SK-N-SH (cell line): ENCODE measurements around the gene KCNN1. TPM values are rescaled to one million over a fixed set of nuclear protein-coding genes. Genes with fewer than 3 reads are reported as not detected.
A peak's percentile ranks its signal among the peaks of the same experiment; 100 is the strongest.

Experiments used
- CTCF ChIA-PET: fragments of 300-600, 350-600 bp; formaldehyde crosslinking; extraction: SDS; loops from one replicate; lab custom pipeline; 2021; lab: Yijun Ruan, JAX
- POLR2A ChIA-PET: fragments of 350-600 bp; sonication (Branson Sonifier 250); formaldehyde crosslinking; extraction: SDS; loops from one replicate; lab custom pipeline; 2020; ENCODE audit warnings: antibody characterized with exemption, inconsistent platforms; lab: Yijun Ruan, JAX
- DNase-seq: peaks from one replicate; pipeline ENCODE4 v3.0.0; 2012
- H2AFZ ChIP-seq: fragments of 200-600 bp; sonication (generic); 2 replicates; pipeline ENCODE4 v1.8.1; 2016; ENCODE audit warnings: antibody characterized with exemption, mild to moderate bottlenecking, low read depth
- H3F3A ChIP-seq: fragments of 200-600 bp; sonication (generic); replicated peaks from 2 replicates; pipeline ENCODE3; 2016; ENCODE audit warnings: antibody characterized with exemption, mild to moderate bottlenecking; ENCODE audit not compliant: insufficient read depth
- H3K27ac ChIP-seq, 2 experiments: fragments of 200-500 bp in 1 of 2; fragments of 200-600 bp in 1 of 2; sonication (Bioruptor generic) in 1 of 2; sonication (generic), shearing (Covaris generic) in 1 of 2; 2 replicates each; pipeline versions ENCODE4 v1.5.1 to v1.6.1; 2014 to 2016; ENCODE audit warnings: low read depth in 2 of 2, inconsistent platforms in 1 of 2, low read length in 1 of 2, mild to moderate bottlenecking in 1 of 2, mixed read lengths in 1 of 2
- H3K27me3 ChIP-seq: fragments of 200-600 bp; sonication (generic), shearing (Covaris generic); 2 replicates; pipeline ENCODE4 v1.6.1; 2016; ENCODE audit warnings: mixed run types; ENCODE audit not compliant: insufficient read depth
- H3K36me3 ChIP-seq, 2 experiments: fragments of 200-500 bp in 1 of 2; fragments of 200-600 bp in 1 of 2; sonication (Bioruptor generic) in 1 of 2; sonication (generic) in 1 of 2; replicated peaks in 1 of 2; 2 replicates each; pipeline versions ENCODE3 to v1.5.1; 2014 to 2016; ENCODE audit warnings: low read length in 1 of 2, mild to moderate bottlenecking in 1 of 2; ENCODE audit not compliant: insufficient read depth in 2 of 2, control insufficient read depth in 1 of 2
- H3K4me1 ChIP-seq, 2 experiments: fragments of 200-500 bp in 1 of 2; fragments of 200-600 bp in 1 of 2; sonication (Bioruptor generic) in 1 of 2; sonication (generic), shearing (Covaris generic) in 1 of 2; 2 replicates each; pipeline versions ENCODE4 v1.5.1 to v1.6.1; 2014 to 2016; ENCODE audit warnings: low read depth in 1 of 2, low read length in 1 of 2, mixed run types in 1 of 2; ENCODE audit not compliant: insufficient read depth in 2 of 2, control insufficient read depth in 1 of 2
- H3K4me2 ChIP-seq: fragments of 200-600 bp; sonication (generic), shearing (Covaris generic); 2 replicates; pipeline ENCODE4 v1.6.1; 2017; ENCODE audit warnings: mixed run types
- H3K4me3 ChIP-seq, 2 experiments: fragments of 200-500 bp in 1 of 2; fragments of 200-600 bp in 1 of 2; sonication (Bioruptor generic) in 1 of 2; sonication (generic), shearing (Covaris generic) in 1 of 2; 2 replicates each; pipeline versions ENCODE4 v1.5.1 to v1.8.1; 2014 to 2016; ENCODE audit warnings: low read depth in 2 of 2, inconsistent platforms in 1 of 2, low read length in 1 of 2, mild to moderate bottlenecking in 1 of 2, mixed read lengths in 1 of 2, moderate library complexity in 1 of 2
- H3K79me2 ChIP-seq: fragments of 200-600 bp; sonication (generic); 2 replicates; pipeline ENCODE4 v1.8.1; 2017; ENCODE audit warnings: mild to moderate bottlenecking; ENCODE audit not compliant: insufficient read depth
- H3K9ac ChIP-seq: fragments of 200-600 bp; sonication (generic); 2 replicates; pipeline ENCODE4 v1.6.1; 2017; ENCODE audit warnings: mixed run types
- H3K9me2 ChIP-seq: fragments of 200-600 bp; sonication (generic); 2 replicates; pipeline ENCODE4 v1.6.1; 2017; ENCODE audit warnings: mixed run types
- H3K9me3 ChIP-seq: fragments of 200-600 bp; sonication (generic); 2 replicates; pipeline ENCODE4 v1.6.1; 2017; ENCODE audit warnings: mixed run types, mild to moderate bottlenecking, moderate library complexity
- H4K20me1 ChIP-seq: fragments of 200-600 bp; sonication (generic); 2 replicates; pipeline ENCODE4 v1.6.1; 2017; ENCODE audit warnings: mild to moderate bottlenecking, mixed run types; ENCODE audit not compliant: insufficient read depth
- ELF1 ChIP-seq: IDR thresholded peaks from 2 replicates; pipeline ENCODE4 v1.4.0; 2012
- EP300 ChIP-seq, 2 experiments: IDR thresholded peaks; 2 replicates each; pipeline versions ENCODE4 v1.4.0 to v1.6.1; 2012; ENCODE audit warnings: borderline replicate concordance in 1 of 2, low read depth in 1 of 2, low read length in 1 of 2
- FOXJ3 ChIP-seq: sonication (generic); formaldehyde crosslinking; IDR thresholded peaks from 2 replicates; pipeline ENCODE4 v1.5.1; 2020; ENCODE audit warnings: mild to moderate bottlenecking, missing genetic modification reagents
- FOXM1 ChIP-seq: IDR thresholded peaks from 2 replicates; pipeline ENCODE4 v1.4.0; 2012; ENCODE audit warnings: low read depth, mild to moderate bottlenecking
- GABPA ChIP-seq: IDR thresholded peaks from 2 replicates; pipeline ENCODE4 v1.4.0; 2012; ENCODE audit warnings: low read depth, mild to moderate bottlenecking
- GATA2 ChIP-seq: sonication (generic); formaldehyde crosslinking; IDR thresholded peaks from 2 replicates; pipeline ENCODE4 v1.5.0; 2020; ENCODE audit warnings: mild to moderate bottlenecking, missing genetic modification reagents
- JUND ChIP-seq: IDR thresholded peaks from 2 replicates; pipeline ENCODE4 v1.4.0; 2012
- MEF2A ChIP-seq: IDR thresholded peaks from 2 replicates; pipeline ENCODE4 v1.4.0; 2012; ENCODE audit warnings: low read depth, borderline replicate concordance
- NRF1 ChIP-seq: IDR thresholded peaks from 2 replicates; pipeline ENCODE4 v1.6.1; 2012; ENCODE audit warnings: low read depth, mild to moderate bottlenecking, low read length
- POLR2AphosphoS5 ChIP-seq: IDR thresholded peaks from 2 replicates; pipeline ENCODE4 v1.6.1; 2012; ENCODE audit warnings: low read depth, low read length
- RCOR1 ChIP-seq: fragments of 150-350 bp; IDR thresholded peaks from 2 replicates; pipeline ENCODE4 v1.6.1; 2017; ENCODE audit warnings: antibody characterized with exemption, low read length
- RFX5 ChIP-seq: IDR thresholded peaks from 2 replicates; pipeline ENCODE4 v1.6.1; 2012; ENCODE audit warnings: mild to moderate bottlenecking, improper control_type of control experiment, low read length
- SIN3A ChIP-seq: IDR thresholded peaks from 2 replicates; pipeline ENCODE4 v1.6.1; 2012; ENCODE audit warnings: low read depth, mild to moderate bottlenecking, low read length, moderate library complexity, borderline replicate concordance
- SMC3 ChIP-seq: IDR thresholded peaks from 2 replicates; pipeline ENCODE4 v1.6.1; 2012; ENCODE audit warnings: low read depth, low read length, improper control_type of control experiment
- TCF12 ChIP-seq: IDR thresholded peaks from 2 replicates; pipeline ENCODE4 v1.4.0; 2012
- YY1 ChIP-seq: IDR thresholded peaks from 2 replicates; pipeline ENCODE4 v1.4.0; 2012; ENCODE audit warnings: low read depth, mild to moderate bottlenecking
- WGBS: methylation state at CpG from one replicate; pipeline ENCODE4 v1.1.6; 2017; ENCODE audit warnings: low lambda C conversion rate; 5-methylcytosine and 5-hydroxymethylcytosine counted together
- polyA plus RNA-seq, 3 experiments: library from polyadenylated mRNA; depleted of rRNA; stranded (reverse); fragments of >200 nt; gene quantifications; 2 replicates each; pipeline ENCODE4 v1.2.3, GENCODE V29; 2012
- TF ChIP-seq, protein P1 (sequence below): fragments of 150-350 bp; IDR thresholded peaks from 2 replicates; pipeline ENCODE4 v1.6.1; 2016; ENCODE audit warnings: mild to moderate bottlenecking, low read depth, low read length
- TF ChIP-seq, protein P2 (sequence below): IDR thresholded peaks from 2 replicates; pipeline ENCODE4 v1.6.1; 2012; ENCODE audit warnings: mild to moderate bottlenecking, low read depth, low read length, moderate library complexity
- TF ChIP-seq, protein P3 (sequence below): IDR thresholded peaks from 2 replicates; pipeline ENCODE4 v1.4.0; 2012; ENCODE audit warnings: low read depth
- TF ChIP-seq, protein P4 (sequence below): fragments of 150-350 bp; IDR thresholded peaks from 2 replicates; pipeline ENCODE4 v1.6.1; 2017; ENCODE audit warnings: antibody characterized with exemption, low read length, low read depth, borderline replicate concordance

The KCNN1 gene
- polyA plus RNA-seq, 1 of the 3 experiments (the other 2 are of a cell fraction): 3.6 TPM

- Histone ChIP-seq H3K9me3 (no peaks in the 10 kb centered on the region), H3K36me3 (peaks cover 5 to 15% of the 10 kb centered on the region in 2 experiments), H3K4me2 (peak overlapping the region; percentile 99; the same call in 1 of the 2 replicates), H3K4me3 (no peak overlapping the region), H3F3A (peaks cover 7% of the 10 kb centered on the region), H2AFZ (no peak overlapping the region), H3K9ac (no peak overlapping the region), H3K27me3 (no peaks in the 10 kb centered on the region), H3K4me1 (peaks cover 6 to 13% of the 10 kb centered on the region in 2 experiments; a peak in 2 of 4 replicates), H3K79me2 (no peaks in the 10 kb centered on the region), H3K27ac (no peak overlapping the region), H3K9me2 (no peaks in the 10 kb centered on the region), H4K20me1 (no peaks in the 10 kb centered on the region)
- POLR2A ChIA-PET: interaction anchor here (0.9 kb wide), 1 partner anchor 149 kb away, joined by 3 read pairs; the partner anchor contains the start of gene RPL18A
- WGBS: 98% methylated on average over 8 of the region's 11 CpGs
- DNase-seq: no peak
- TF ChIP-seq RFX5: no peak
- TF ChIP-seq, protein P1, sequence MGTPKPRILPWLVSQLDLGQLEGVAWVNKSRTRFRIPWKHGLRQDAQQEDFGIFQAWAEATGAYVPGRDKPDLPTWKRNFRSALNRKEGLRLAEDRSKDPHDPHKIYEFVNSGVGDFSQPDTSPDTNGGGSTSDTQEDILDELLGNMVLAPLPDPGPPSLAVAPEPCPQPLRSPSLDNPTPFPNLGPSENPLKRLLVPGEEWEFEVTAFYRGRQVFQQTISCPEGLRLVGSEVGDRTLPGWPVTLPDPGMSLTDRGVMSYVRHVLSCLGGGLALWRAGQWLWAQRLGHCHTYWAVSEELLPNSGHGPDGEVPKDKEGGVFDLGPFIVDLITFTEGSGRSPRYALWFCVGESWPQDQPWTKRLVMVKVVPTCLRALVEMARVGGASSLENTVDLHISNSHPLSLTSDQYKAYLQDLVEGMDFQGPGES: no peak
- TF ChIP-seq MEF2A: no peak
- no peak for TF ChIP-seq SIN3A
- no peak for TF ChIP-seq RCOR1
- TF ChIP-seq, protein P2, sequence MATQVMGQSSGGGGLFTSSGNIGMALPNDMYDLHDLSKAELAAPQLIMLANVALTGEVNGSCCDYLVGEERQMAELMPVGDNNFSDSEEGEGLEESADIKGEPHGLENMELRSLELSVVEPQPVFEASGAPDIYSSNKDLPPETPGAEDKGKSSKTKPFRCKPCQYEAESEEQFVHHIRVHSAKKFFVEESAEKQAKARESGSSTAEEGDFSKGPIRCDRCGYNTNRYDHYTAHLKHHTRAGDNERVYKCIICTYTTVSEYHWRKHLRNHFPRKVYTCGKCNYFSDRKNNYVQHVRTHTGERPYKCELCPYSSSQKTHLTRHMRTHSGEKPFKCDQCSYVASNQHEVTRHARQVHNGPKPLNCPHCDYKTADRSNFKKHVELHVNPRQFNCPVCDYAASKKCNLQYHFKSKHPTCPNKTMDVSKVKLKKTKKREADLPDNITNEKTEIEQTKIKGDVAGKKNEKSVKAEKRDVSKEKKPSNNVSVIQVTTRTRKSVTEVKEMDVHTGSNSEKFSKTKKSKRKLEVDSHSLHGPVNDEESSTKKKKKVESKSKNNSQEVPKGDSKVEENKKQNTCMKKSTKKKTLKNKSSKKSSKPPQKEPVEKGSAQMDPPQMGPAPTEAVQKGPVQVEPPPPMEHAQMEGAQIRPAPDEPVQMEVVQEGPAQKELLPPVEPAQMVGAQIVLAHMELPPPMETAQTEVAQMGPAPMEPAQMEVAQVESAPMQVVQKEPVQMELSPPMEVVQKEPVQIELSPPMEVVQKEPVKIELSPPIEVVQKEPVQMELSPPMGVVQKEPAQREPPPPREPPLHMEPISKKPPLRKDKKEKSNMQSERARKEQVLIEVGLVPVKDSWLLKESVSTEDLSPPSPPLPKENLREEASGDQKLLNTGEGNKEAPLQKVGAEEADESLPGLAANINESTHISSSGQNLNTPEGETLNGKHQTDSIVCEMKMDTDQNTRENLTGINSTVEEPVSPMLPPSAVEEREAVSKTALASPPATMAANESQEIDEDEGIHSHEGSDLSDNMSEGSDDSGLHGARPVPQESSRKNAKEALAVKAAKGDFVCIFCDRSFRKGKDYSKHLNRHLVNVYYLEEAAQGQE: no peak
- no peak for TF ChIP-seq TCF12
- no peak for TF ChIP-seq GATA2 (CRISPR knock-in tag)
- TF ChIP-seq NRF1: no peak
- TF ChIP-seq EP300 (IDR thresholded peaks at IDR 0.05; ENCODE audit: borderline replicate concordance in 1 of 2, low read depth in 1 of 2, low read length in 1 of 2): no peak
- TF ChIP-seq ELF1: no peak
- no peak for TF ChIP-seq POLR2AphosphoS5
- no peak for TF ChIP-seq GABPA
- TF ChIP-seq FOXJ3 (CRISPR knock-in tag): no peak
- TF ChIP-seq YY1: no peak
- no peak for TF ChIP-seq JUND
- TF ChIP-seq, protein P3, sequence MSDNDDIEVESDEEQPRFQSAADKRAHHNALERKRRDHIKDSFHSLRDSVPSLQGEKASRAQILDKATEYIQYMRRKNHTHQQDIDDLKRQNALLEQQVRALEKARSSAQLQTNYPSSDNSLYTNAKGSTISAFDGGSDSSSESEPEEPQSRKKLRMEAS: no peak
- no peak for TF ChIP-seq SMC3
- TF ChIP-seq, protein P4, sequence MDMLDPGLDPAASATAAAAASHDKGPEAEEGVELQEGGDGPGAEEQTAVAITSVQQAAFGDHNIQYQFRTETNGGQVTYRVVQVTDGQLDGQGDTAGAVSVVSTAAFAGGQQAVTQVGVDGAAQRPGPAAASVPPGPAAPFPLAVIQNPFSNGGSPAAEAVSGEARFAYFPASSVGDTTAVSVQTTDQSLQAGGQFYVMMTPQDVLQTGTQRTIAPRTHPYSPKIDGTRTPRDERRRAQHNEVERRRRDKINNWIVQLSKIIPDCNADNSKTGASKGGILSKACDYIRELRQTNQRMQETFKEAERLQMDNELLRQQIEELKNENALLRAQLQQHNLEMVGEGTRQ: no peak
- TF ChIP-seq FOXM1: no peak
- CTCF ChIA-PET: interaction anchor here (1.0 to 5.6 kb wide), 4 partner anchors 11 to 66 kb away, joined by 4 to 118 read pairs (median 12); no protein-coding TSS in a partner anchor
Observed at GRCh38 chr19:18008814-18009213, 41.9 kb downstream of the KCNN1 start.
